Activated CD4-positive, CD25-positive, alpha-beta regulatory T cell treated with anti-CD3 and anti-CD28 coated beads, Interleukin-2, amount 50 U/mL, for 24 hours (primary cell): ENCODE results near the gene MAPKAPK3.

ENCODE experiments used
- ATAC-seq, 2 donors: fragments of 150-1000 bp; cut with Tn5 transposase; one replicate each; pipeline ENCODE4 v1.10.0; 2021; ENCODE audit warnings: mild to moderate bottlenecking in 1 of 2, moderate library complexity in 1 of 2

MAPKAPK3 gene

GRCh38 chr3:50698269-50698668 lies 81.3 kb downstream of the MAPKAPK3 start:
- ATAC-seq, result no peak
